ENCODE results near the gene ZBTB25.

The ZBTB25 gene

DNA sequence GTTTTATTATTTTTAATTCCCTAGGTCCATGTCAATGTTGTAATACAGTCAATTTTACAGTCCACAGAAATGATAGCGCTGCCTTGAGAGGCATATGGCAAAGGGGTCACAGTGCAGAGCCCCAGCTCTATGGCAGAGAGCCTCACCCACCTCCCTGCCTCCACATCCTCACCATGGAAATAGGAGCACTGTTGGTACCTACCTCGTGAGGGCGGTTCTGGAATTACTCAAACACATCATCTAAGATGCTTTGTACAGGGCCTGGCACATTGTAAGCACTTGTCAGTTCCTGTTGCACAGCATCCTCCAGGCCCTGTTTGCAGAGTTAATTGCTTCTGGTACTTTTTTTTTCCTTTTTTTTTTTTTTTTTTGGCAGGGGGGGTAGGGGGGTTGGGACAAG is 42.4 kb downstream of the ZBTB25 start:
- no peak for TF ChIP-seq TAF1 (IDR thresholded peaks at IDR 0.05; ENCODE audit: low read depth)
- TF ChIP-seq CEBPB (IDR thresholded peaks at IDR 0.05) = no peak
- no peak for TF ChIP-seq CREB1 (IDR thresholded peaks at IDR 0.05; ENCODE audit: low read depth)
- TF ChIP-seq YY1 (IDR thresholded peaks at IDR 0.05; ENCODE audit: low read depth) = no peak
- TF ChIP-seq NFIC (IDR thresholded peaks at IDR 0.05) = no peak
- TF ChIP-seq EGR1 (IDR thresholded peaks at IDR 0.05) = no peak
- TF ChIP-seq FOXM1 (IDR thresholded peaks at IDR 0.05; ENCODE audit: borderline replicate concordance, low read depth) = no peak
- no peak for TF ChIP-seq TCF12 (IDR thresholded peaks at IDR 0.05; ENCODE audit: low read depth)
- no peak for TF ChIP-seq RAD21 (IDR thresholded peaks at IDR 0.05; ENCODE audit: low read depth)
- TF ChIP-seq, protein P1, sequence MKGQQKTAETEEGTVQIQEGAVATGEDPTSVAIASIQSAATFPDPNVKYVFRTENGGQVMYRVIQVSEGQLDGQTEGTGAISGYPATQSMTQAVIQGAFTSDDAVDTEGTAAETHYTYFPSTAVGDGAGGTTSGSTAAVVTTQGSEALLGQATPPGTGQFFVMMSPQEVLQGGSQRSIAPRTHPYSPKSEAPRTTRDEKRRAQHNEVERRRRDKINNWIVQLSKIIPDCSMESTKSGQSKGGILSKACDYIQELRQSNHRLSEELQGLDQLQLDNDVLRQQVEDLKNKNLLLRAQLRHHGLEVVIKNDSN (IDR thresholded peaks at IDR 0.05) = no peak
- TF ChIP-seq, protein P2, sequence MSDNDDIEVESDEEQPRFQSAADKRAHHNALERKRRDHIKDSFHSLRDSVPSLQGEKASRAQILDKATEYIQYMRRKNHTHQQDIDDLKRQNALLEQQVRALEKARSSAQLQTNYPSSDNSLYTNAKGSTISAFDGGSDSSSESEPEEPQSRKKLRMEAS (IDR thresholded peaks at IDR 0.05) = no peak
- TF ChIP-seq EP300 (IDR thresholded peaks at IDR 0.05; ENCODE audit: borderline replicate concordance) = no peak
- no peak for TF ChIP-seq TEAD4 (IDR thresholded peaks at IDR 0.05)
- no peak for TF ChIP-seq ZBTB7A (IDR thresholded peaks at IDR 0.05; ENCODE audit: low read depth)
- TF ChIP-seq, protein P3, sequence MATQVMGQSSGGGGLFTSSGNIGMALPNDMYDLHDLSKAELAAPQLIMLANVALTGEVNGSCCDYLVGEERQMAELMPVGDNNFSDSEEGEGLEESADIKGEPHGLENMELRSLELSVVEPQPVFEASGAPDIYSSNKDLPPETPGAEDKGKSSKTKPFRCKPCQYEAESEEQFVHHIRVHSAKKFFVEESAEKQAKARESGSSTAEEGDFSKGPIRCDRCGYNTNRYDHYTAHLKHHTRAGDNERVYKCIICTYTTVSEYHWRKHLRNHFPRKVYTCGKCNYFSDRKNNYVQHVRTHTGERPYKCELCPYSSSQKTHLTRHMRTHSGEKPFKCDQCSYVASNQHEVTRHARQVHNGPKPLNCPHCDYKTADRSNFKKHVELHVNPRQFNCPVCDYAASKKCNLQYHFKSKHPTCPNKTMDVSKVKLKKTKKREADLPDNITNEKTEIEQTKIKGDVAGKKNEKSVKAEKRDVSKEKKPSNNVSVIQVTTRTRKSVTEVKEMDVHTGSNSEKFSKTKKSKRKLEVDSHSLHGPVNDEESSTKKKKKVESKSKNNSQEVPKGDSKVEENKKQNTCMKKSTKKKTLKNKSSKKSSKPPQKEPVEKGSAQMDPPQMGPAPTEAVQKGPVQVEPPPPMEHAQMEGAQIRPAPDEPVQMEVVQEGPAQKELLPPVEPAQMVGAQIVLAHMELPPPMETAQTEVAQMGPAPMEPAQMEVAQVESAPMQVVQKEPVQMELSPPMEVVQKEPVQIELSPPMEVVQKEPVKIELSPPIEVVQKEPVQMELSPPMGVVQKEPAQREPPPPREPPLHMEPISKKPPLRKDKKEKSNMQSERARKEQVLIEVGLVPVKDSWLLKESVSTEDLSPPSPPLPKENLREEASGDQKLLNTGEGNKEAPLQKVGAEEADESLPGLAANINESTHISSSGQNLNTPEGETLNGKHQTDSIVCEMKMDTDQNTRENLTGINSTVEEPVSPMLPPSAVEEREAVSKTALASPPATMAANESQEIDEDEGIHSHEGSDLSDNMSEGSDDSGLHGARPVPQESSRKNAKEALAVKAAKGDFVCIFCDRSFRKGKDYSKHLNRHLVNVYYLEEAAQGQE (IDR thresholded peaks at IDR 0.05; ENCODE audit: low read depth) = no peak

DNA sequence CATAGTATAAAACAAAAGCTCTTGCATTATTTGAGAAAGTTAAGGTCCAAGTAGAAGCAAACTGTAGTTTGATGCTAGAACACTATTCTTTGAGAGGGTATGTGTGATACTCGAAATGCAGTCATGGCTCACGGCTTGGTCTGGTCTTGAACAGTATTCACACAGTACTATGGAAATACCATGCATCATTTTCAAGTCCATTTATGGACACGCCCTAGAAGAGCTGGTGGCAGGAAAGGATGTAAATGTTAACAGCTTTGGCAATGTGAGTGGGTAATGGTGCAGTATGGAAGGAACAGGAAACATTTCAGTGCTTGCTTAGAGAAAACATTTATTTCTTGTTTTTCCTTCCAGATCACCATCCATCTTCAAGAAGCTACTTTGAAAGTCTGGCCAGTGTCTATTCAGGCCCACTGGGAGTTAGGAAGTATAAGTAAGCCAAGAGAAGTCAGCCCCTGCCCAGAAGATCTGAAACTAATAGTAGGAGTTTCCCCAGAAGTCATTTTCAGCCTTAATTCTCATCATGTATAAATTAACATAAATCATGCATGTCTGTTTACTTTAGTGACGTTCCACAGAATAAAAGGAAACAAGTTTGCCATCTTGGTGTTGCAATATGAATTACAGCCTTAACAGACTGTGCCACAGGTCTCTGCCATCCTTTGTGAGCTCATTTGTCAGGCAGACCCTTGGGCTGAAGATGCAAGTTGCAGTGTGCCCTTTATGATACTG is 44.1 kb downstream of the ZBTB25 start:
- TF ChIP-seq FOXM1 (IDR thresholded peaks at IDR 0.05; ENCODE audit: borderline replicate concordance, low read depth) = no peak
- no peak for TF ChIP-seq NFIC (IDR thresholded peaks at IDR 0.05)
- no peak for TF ChIP-seq YY1 (IDR thresholded peaks at IDR 0.05; ENCODE audit: low read depth)
- no peak for TF ChIP-seq CEBPB (IDR thresholded peaks at IDR 0.05)
- TF ChIP-seq CREB1 (IDR thresholded peaks at IDR 0.05; ENCODE audit: low read depth) = no peak
- TF ChIP-seq, protein P1 (IDR thresholded peaks at IDR 0.05) = no peak
- TF ChIP-seq, protein P3 (IDR thresholded peaks at IDR 0.05; ENCODE audit: low read depth) = no peak
- TF ChIP-seq EGR1 (IDR thresholded peaks at IDR 0.05) = no peak
- TF ChIP-seq TAF1 (IDR thresholded peaks at IDR 0.05; ENCODE audit: low read depth) = no peak
- TF ChIP-seq EP300 (IDR thresholded peaks at IDR 0.05; ENCODE audit: borderline replicate concordance) = no peak
- no peak for TF ChIP-seq RAD21 (IDR thresholded peaks at IDR 0.05; ENCODE audit: low read depth)
- no peak for TF ChIP-seq TEAD4 (IDR thresholded peaks at IDR 0.05)

DNA sequence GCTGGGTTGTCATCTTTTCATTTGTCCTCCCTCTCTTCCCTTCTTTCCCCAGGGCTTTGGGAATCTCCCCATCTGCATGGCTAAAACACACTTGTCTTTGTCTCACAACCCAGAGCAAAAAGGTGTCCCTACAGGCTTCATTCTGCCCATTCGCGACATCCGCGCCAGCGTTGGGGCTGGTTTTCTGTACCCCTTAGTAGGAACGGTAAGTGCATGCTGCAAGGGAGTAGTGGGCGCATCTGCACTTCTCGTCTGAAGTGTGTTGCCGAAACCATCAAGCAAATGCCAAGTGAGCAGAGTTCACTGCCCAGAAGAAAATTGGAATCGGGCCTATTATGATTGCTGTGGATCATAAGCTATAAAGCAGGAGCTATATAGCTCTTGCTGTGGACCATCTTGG is 49.0 kb downstream of the ZBTB25 start:
- TF ChIP-seq, protein P2 (IDR thresholded peaks at IDR 0.05) = no peak
- TF ChIP-seq NFIC (IDR thresholded peaks at IDR 0.05) = no peak
- TF ChIP-seq, protein P1 (IDR thresholded peaks at IDR 0.05) = no peak
- TF ChIP-seq YY1 (IDR thresholded peaks at IDR 0.05; ENCODE audit: low read depth) = no peak
- TF ChIP-seq TAF1 (IDR thresholded peaks at IDR 0.05; ENCODE audit: low read depth) = no peak
- no peak for TF ChIP-seq TCF12 (IDR thresholded peaks at IDR 0.05; ENCODE audit: low read depth)
- TF ChIP-seq RAD21 (IDR thresholded peaks at IDR 0.05; ENCODE audit: low read depth) = no peak
- no peak for TF ChIP-seq FOXM1 (IDR thresholded peaks at IDR 0.05; ENCODE audit: borderline replicate concordance, low read depth)

DNA sequence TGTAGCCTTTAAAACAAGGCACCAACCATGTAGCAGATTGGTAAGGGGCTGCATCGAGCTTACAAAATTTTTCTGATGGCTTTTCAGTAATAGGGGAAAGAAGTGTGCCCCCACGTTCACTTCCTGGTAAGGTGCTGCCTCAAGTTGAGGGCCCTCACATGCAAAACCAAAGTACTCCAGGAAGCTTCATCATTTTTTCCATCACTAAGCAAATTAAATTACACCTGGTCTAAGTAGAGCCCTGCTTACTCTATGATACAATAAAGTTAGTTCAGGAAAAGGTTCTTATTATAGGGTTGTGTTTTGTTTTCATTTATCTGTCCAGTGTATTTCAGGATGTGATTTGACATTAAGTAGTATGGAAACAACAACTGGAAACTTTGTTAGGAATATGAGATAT is 53.4 kb downstream of the ZBTB25 start:
- TF ChIP-seq RAD21 (IDR thresholded peaks at IDR 0.05; ENCODE audit: low read depth) (no peak), NFIC (IDR thresholded peaks at IDR 0.05) (no peak), FOXM1 (IDR thresholded peaks at IDR 0.05; ENCODE audit: borderline replicate concordance, low read depth) (no peak), ZBTB7A (IDR thresholded peaks at IDR 0.05; ENCODE audit: low read depth) (no peak), TAF1 (IDR thresholded peaks at IDR 0.05; ENCODE audit: low read depth) (no peak), TEAD4 (IDR thresholded peaks at IDR 0.05) (no peak), YY1 (IDR thresholded peaks at IDR 0.05; ENCODE audit: low read depth) (no peak), TCF12 (IDR thresholded peaks at IDR 0.05; ENCODE audit: low read depth) (no peak), CREB1 (IDR thresholded peaks at IDR 0.05; ENCODE audit: low read depth) (no peak), EGR1 (IDR thresholded peaks at IDR 0.05) (no peak)
- TF ChIP-seq, protein P3 (IDR thresholded peaks at IDR 0.05; ENCODE audit: low read depth) = no peak
- TF ChIP-seq, protein P1 (IDR thresholded peaks at IDR 0.05) = no peak

Data from Ishikawa (cell line).